GM18861 (cell line): ENCODE data around the gene NKIRAS1.

Experiments
- ATAC-seq: cut with Tn5 transposase; IDR thresholded peaks from one replicate; pipeline ENCODE4 v1.9.1; 2021; ENCODE audit not compliant: unreplicated experiment

Gene NKIRAS1

DNA sequence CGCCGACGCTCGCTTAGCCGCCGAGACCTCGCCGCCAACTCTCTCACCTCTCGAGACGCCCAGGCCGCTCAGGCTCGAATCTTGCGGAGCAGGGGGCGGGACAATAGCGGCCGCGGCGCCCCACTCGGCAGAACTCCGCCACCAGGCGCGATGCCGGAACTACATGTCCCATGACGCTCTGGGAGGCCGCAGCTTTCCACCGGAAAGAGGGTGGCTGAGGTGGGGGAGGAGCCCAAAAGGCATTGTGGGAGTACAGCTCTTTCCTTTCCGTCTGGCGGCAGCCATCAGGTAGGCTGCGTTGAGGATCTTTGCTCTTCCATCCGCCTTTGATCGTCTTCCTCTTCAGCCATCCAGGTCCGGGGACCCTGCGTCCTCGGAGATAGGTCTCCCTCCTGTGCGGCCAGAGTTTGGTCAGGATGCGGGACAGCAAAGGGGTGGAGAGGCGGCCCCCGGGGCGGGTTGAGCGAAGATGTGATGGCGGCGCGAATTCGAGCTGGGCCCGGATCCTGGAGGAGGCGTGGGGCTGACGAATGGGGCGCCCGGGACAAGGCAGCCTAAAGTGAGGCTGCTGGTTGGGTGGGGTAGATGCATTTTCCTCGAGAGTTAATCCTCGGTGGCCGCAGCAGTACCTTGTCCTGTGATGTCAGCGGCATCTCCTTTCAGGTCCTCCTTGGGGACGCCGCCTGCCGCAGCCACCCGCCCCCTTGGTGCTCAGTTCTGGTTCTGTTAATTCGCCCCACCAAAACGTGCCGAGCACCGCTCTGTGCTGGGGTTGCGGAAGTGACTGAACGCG is at the start of gene NKIRAS1, which contains the start of gene RPL15:
TSS of gene NKIRAS1 (minus strand) at position 105 of the 793 bp plus-strand sequence. CDS start 6,086 bp downstream, outside the sequence.
TSS of gene RPL15 (plus strand) at position 247 of the 793 bp plus-strand sequence. CDS start 728 bp downstream, outside the sequence.
- peak; percentile 92 for ATAC-seq

DNA sequence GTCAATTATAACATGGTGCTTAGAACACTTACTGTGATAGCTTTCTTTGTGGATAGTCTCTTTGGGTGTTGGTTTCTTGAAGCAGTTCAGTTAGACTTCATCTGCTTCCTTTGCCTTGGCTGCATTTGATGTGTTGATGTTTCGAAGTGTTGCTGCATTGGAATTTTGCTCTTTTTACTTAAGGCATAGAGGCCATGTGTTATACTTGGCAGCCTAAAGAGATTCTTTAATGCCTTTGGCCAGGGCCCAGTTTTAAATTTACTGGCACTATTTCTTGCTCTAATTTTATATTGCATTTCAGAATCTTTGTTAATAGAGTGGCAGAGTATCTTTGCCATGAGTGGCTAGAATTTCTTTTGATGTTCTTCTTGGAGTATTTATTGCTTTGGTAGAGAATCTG is 49.5 kb upstream of the NKIRAS1 start:
- ATAC-seq: no peak

DNA sequence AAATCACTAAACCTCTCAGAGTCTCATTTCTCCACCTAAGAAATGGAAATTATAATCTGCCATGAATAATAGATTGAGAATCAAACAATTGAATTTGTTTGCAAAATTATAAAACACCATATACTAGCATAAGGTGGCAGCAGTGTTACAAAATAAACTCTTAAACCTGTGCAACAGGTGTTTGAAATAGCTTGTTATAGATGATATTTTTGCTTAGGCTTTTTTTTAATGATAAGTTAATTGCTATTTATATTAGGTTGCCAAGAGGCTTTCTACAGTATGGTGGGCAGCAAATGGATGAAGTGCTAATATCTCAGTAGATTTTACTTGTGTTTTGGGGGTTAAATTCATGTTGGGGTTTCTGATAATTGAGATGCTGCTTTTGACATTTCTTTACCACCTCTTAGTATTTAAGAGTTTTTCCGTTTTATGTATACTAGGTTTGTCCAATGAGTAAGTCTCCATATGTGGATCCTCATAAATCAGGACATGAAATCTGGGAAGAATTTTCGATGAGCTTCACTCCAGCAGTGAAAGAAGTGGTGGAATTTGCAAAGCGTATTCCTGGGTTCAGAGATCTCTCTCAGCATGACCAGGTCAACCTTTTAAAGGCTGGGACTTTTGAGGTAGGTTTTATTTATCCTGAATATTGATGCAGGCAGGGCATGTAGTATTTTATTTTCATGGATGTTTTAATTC is 47.9 kb upstream of the NKIRAS1 start:
- ATAC-seq: no peak

DNA sequence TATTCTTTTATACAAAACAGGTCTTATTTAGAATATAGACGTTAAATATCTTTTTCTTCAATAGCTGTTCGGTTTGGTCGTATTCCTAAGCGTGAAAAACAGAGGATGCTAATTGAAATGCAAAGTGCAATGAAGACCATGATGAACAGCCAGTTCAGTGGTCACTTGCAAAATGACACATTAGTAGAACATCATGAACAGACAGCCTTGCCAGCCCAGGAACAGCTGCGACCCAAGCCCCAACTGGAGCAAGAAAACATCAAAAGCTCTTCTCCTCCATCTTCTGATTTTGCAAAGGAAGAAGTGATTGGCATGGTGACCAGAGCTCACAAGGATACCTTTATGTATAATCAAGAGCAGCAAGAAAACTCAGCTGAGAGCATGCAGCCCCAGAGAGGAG is 45.1 kb upstream of the NKIRAS1 start:
- ATAC-seq: no peak

DNA sequence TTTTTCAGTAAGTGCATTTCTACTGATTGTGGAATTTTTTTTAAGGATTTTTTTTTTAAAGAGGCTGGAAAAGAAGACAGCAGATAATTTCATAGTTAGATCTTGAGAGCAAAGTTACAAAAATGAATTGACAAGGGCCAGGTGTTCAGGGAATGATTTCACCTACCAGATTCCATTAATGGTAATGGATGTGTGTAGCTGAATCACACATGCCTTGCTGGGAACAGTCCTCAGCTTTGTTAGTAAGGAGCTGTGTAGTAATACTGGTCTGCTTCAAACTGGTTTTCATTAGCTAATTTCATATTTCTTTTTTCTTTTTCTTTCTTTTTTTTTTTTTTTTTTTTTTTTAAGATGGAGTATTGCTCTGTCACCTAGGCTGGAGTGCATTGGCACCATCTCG is 44.3 kb upstream of the NKIRAS1 start:
- ATAC-seq: no peak

DNA sequence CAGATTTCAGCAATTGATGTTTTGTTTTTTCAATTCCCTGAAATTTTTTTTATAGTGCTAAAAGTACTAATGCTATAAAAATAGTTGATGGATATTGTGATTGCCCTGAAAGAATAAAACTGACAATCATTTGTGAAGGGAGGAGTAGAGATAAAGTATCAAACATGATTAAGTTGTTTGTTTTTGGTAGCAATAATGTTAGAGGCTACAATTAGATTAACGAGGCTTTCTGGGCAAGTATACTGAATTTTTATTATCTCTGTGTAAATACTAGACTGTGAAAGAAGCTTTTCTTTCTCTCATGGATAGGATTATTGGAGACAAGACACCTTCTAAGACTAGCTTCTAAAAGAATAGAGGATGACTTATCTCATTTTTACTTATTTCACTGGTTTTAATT is 43.9 kb upstream of the NKIRAS1 start:
- no peak for ATAC-seq

DNA sequence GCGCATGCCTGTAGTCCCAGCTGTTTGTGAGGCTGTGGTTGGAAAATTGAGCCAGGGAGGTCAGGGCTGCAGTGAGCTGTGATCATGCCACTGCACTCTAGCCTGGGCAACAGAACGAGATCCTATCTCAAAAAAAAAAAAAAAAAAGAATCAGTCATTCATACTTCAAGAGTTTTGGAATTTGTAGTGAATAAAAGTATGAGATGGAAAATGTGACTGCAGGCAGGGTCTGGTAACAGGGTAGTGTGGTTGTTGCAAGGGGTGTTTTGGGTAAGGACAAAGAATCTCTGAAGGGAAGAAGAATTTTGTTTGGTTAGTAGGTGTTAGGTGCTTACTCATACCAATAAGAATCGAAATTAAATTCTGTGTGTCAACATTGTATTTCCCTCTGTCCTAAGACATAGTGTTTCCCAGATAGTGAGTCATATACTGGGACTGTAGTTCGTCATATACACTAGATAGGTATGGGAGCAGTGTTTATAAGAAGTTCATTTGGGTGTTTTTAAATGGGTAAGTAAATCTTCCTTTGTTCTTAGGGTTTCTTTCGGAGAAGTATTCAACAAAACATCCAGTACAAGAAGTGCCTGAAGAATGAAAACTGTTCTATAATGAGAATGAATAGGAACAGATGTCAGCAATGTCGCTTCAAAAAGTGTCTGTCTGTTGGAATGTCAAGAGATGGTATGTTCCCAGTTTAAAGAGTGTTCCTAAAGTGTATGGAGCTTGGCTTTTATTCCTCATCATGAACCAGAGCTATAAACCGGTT is 42.5 kb upstream of the NKIRAS1 start:
- ATAC-seq: no peak

DNA sequence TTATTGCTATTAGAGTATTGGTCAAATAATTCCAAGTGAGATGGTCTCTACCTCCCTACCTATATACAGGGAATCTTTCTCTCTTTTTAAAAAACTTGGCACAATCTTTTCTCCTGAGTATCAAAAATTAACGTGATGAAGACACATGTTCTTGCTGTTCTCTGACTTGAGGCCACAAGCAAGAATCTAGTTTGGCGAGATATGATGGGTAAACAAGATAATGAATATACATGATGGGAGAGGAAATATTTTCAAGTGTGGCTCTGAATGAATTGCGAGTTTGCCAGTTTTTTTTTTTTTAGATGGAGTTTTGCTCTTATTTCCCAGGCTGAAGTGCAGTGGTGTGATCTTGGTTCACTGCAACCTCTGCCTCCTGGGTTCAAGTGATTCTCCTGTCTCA is 39.9 kb upstream of the NKIRAS1 start:
- no peak for ATAC-seq

DNA sequence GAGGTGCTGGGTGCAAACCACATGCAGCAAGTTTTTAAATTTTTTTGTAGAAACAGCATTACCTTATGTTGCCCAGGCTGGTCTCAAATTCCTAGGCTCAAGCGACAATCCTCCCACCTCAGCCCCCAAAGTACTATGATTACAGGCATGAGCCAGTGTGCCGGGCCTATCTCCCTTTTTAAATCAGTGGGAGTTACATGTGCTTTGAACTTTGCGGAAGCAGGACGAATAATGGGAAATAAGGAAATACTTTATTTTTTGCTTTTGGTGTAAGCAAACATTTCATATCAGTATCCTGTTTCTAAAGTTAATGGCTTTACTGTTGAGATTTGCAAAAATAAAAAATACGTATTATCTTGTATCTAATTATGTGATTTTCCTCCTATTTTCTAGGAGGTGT is 37.4 kb upstream of the NKIRAS1 start:
- ATAC-seq: no peak

DNA sequence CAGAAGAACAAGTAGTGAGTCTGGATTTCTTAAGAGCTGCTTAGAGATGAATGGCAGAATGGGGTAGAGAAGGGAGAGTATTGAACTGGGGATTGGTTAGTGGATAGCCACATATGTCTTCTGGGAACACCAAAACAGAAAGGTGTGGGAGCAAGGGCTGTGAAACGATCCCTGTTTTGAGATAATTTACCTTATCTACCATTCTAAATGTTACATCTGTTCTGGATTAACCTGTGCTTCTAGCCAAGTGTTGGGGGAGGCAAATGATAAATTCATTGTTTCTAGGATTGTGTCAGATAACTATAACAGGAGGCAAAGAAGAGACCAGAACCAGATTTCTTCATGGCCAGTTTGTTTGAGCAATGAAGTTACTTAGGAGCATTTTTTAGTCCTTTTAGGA is 36.7 kb upstream of the NKIRAS1 start:
- no peak for ATAC-seq

DNA sequence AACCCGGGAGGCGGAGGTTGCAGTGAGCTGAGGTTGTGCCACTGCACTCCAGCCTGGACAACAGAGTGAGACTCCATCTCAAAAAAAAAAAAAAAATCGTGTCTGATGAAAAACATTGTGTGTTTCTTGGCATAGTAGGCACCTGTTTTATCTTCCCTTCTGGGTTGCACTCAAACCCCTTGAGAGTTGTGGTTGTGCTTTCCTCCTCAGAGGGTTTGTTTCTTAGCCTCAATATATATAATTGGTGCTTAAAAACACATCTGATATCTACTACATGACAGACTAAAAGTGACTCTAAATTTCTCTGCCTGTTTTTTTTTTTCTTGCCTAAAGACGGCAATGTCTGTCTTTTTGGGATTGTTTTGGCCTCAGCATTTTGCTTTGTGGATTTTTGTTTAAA is 35.9 kb upstream of the NKIRAS1 start:
- peak; percentile 49 for ATAC-seq

DNA sequence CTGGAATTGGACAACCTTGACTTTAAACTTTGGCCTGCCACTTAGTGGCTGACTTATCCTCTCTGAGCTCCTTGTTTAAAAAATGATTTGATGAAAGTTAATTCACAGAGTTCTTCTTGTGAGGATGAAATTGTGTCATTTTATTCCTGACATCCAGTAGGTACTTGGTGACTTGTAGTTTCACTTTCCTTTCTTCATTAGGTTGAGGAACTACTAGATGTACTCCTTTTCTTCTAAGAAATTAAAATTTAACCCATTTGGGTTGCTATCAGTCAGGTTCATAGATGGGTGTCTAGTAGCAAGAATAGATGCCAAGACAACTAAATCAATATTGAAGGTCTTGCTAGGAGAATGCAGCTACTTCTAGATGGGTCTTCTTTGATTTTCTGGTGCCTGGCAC is 33.5 kb upstream of the NKIRAS1 start:
- ATAC-seq: peak; percentile 58

DNA sequence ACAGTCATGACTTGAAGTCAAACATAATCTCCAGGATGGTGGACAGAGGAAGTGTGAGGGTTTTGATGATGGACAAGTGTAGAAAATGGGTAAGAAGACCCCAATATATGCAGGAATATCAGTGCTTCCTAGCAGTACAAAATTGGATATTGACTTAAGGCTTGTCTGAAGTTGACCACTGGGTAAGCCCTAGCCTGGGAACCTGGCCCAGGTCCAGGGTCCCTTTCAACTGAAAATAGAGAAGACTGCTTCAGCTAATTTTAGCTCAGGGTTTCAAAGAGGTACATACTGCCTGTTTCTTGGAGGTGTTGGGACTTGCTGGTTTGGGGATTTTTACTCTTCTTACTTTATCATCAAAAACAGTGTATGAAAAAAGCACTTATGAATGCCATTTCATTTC is 33.0 kb upstream of the NKIRAS1 start:
- ATAC-seq: peak; percentile 10

DNA sequence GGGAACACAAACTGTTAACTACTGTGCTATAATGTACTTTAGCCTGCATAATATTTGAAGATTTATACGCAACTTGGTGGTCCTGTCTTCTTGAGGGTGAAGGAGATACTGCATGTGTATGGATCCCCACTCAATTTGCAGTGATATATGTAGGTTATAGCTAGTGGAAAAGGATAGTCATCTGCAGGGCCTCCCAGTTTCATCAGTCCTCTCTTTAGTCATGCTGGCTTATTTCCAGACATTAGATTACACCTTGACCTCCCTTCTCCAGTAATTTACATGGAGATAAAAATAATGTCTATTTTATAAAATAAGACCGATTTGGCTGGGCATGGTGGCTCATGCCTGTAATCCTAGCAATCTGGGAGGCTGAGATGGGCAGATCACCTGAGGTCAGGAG is 32.0 kb upstream of the NKIRAS1 start:
- ATAC-seq: no peak

DNA sequence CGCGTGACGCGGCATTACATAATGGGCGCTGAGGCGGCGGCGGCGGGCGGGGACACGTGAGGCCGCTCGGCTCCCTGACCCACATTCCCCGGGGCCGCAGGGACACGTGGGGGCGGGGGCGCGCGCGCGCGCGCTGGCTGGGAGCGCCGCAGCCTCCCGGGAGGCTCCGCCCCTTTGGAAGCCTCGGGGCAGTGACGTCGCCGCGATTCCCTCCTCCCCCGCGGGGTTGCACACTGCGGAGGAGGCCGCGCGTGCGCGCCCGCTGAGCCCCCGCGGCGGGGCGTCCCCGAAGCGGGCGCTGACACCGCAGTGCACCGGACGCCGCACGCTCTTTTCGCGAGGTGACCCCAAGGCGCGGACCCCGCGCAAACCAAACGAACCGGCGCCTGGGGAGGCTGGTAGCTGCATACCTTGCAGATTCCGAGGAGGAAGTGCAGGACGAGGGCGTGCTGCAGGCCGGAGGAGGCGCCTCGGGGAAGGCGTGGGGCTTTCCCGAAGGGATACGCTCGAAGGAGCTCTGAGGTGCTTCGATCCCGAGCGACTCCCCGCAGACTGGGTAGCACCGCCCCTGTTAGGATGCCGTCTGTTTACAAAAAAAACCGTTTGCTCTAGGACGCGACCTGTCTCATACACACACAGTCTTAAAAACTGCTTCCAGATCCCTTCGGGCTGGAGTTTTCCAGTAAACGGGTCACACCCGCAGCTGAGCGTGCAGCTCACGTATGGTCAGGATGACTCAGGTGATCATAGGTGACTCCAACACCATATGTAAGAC is 29.3 kb upstream of the NKIRAS1 start:
- ATAC-seq: peak; percentile 47

DNA sequence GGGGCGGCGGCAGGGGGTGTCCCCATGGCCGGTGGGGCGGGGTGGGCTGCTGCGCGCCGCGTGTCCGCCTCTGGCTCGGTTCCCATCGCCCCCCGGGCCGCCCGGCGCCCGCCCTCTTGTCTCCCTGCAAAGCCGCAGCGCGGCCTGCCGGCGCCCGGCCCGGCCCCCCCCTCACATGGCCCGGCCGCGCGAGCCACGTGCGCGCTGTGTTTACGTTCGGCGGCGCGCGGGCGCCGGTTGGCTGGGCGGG is 28.8 kb upstream of the NKIRAS1 start:
- ATAC-seq: no peak

DNA sequence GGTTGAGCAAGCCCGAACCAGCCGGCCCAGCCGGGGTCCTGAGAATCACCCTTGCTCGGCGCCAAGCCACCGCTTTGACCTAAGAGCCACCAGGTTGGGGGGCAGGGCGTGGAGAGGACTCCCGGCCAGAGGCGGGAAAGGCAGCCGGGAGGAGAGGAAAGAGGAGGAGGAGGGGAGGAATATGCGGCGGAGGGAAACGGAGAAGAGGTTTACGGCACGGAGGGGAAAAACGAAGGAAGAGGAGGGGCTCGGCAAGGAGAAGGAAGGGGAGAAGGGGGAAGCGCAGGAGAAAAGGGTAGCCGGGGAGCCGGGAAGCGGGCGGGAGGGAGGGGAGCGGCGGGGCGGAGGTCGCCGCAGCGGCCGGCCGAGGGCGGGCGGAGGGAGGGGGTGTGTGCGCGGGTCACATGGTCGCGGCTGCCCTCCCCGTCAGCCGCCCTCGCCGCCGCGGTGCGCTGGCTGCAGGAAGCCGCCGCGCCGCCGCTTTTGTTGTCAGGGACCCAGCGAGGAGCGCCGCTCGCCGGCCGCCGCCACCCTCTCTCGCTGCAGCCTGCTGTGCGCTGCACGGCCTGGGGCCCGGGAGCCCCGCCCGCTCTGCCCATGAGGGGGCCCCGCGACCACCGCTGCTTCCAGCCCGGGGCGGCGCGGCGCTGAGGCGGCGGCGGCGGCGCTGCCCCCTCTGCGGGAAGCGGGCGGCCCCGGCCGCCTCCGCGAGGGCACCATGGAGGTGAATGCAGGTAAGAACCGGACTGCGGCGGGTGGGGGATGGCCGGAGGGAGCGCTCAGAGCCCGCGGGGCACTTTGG is 28.3 kb upstream of the NKIRAS1 start, which contains the start of gene NR1D2:
TSS of gene NR1D2 (plus strand) at position 426 of the 802 bp plus-strand sequence. CDS start at position 719, 293 bp downstream.
- peak; percentile 36 for ATAC-seq

DNA sequence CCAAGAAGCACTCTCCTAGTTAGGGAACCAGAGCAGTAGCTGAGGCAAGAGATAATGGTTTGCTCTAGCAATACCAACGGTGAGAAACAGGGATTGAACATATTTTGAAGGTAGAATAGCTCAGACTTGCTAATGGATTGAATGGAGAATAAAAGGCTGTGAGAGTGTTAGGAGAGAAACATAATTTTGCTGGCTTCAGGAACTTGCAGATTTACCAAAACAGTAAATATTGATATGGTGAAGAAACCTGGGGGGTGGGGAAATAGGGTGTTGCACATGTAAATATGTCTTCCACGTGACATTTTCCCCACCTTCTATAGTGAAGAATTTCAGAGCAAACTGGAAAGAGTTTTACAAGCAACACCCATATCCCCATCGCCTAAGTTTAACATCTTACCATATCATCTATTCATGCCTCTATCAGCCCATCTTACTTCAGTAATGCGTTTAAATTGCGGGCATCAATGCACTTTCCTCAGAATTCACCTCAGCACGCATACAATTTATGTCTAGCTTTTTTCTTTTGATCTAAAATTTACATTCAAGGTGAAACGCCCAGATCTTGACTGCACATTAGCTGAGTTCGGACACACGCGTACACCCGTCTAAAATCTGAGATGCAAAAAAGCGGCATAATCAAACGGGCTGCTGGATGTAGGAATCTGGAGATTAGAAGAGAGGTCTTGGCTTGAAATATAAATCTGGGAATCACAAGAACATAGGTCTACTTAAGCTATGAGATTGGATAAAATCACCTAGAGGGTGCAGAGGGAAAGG is 27.4 kb upstream of the NKIRAS1 start:
- no peak for ATAC-seq

DNA sequence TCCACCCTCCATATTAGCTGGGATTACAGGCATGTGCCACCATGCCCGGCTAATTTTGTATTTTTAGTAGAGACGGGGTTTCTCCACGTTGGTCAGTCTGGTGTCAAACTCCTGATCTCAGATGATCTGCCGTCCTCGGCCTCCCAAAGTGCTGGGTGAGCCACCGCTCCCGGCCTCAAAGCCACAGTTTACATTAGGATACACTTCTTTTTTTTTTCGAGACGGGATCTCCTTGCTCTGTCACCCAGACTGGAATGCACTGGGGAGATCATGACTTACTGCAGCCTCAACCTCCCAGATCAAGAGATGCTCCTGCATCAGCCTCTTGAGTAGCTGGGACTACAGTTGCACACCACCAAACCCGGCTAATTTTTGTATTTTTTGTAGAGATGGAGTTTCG is 25.8 kb upstream of the NKIRAS1 start:
- no peak for ATAC-seq
